ENCODE results near the gene AKAP10.
"Not testable (repeated sequence)": the region's sequence is repeated elsewhere in the genome, so short reads cannot be mapped to it uniquely, and the experiment has no call there.

AKAP10 gene

GRCh38 chr17:19977293-19978208, at the start of gene AKAP10:
Gene AKAP10 (minus strand): TSS chr17:19977828. CDS start chr17:19977679, 149 bp downstream.
- peak; percentile 86 for DNase-seq (ENCODE audit: low read depth)

- no peak for DNase-seq (ENCODE audit: low read depth)
Measured at GRCh38 chr17:20026960-20027359, 49.3 kb upstream of the AKAP10 start.

GRCh38 chr17:20022701-20023100, 45.1 kb upstream of the AKAP10 start:
- DNase-seq (ENCODE audit: low read depth): no peak

- DNase-seq (ENCODE audit: low read depth): not testable (repeated sequence)
Measured at GRCh38 chr17:20016475-20016992, 38.9 kb upstream of the AKAP10 start.

GRCh38 chr17:20012017-20012536, 34.4 kb upstream of the AKAP10 start:
- DNase-seq (ENCODE audit: low read depth): no peak

- no peak for DNase-seq (ENCODE audit: low read depth)
Measured at GRCh38 chr17:20010936-20011335, 33.3 kb upstream of the AKAP10 start.

GRCh38 chr17:20010099-20010863, 32.7 kb upstream of the AKAP10 start:
- no peak for DNase-seq (ENCODE audit: low read depth)

GRCh38 chr17:20009302-20010098, 31.9 kb upstream of the AKAP10 start, which contains the start of gene SPECC1:
Gene SPECC1 (plus strand): TSS chr17:20009359. CDS start chr17:20096652, 87,293 bp downstream.
- DNase-seq (ENCODE audit: low read depth): peak; percentile 64

GRCh38 chr17:20009052-20009301, 31.3 kb upstream of the AKAP10 start:
- no peak for DNase-seq (ENCODE audit: low read depth)

GRCh38 chr17:20008242-20009051, 30.8 kb upstream of the AKAP10 start:
- no peak for DNase-seq (ENCODE audit: low read depth)

- DNase-seq (ENCODE audit: low read depth): no peak
Measured at GRCh38 chr17:19996502-19996901, 18.9 kb upstream of the AKAP10 start.

GRCh38 chr17:19996086-19996485, 18.5 kb upstream of the AKAP10 start:
- no peak for DNase-seq (ENCODE audit: low read depth)

- DNase-seq (ENCODE audit: low read depth): peak; percentile 35
Measured at GRCh38 chr17:19992803-19993713, 15.4 kb upstream of the AKAP10 start.

- no peak for DNase-seq (ENCODE audit: low read depth)
Measured at GRCh38 chr17:19991252-19991885, 13.7 kb upstream of the AKAP10 start.

GRCh38 chr17:19987897-19988296, 10.3 kb upstream of the AKAP10 start:
- no peak for DNase-seq (ENCODE audit: low read depth)

GRCh38 chr17:19986941-19987861, 9.6 kb upstream of the AKAP10 start:
- no peak for DNase-seq (ENCODE audit: low read depth)

GRCh38 chr17:19979917-19980770, 2.5 kb upstream of the AKAP10 start:
- DNase-seq (ENCODE audit: low read depth): no peak

Data from stimulated activated CD8-positive, alpha-beta memory T cell treated with anti-CD3 and anti-CD28 coated beads, Interleukin-15, amount 100 ng/mL, for 1 hour (primary cell).